ENCODE results near the gene GPC1.

Gene GPC1

GRCh38 chr2:240398661-240399267, 36.7 kb upstream of the GPC1 start:
- no peak for TF ChIP-seq CTCF (IDR thresholded peaks at IDR 0.05; ENCODE audit: insufficient read depth, missing control alignments)
- no peak for DNase-seq (ENCODE audit: insufficient read length, low spot score)
- FAIRE-seq, result no peak

DNA sequence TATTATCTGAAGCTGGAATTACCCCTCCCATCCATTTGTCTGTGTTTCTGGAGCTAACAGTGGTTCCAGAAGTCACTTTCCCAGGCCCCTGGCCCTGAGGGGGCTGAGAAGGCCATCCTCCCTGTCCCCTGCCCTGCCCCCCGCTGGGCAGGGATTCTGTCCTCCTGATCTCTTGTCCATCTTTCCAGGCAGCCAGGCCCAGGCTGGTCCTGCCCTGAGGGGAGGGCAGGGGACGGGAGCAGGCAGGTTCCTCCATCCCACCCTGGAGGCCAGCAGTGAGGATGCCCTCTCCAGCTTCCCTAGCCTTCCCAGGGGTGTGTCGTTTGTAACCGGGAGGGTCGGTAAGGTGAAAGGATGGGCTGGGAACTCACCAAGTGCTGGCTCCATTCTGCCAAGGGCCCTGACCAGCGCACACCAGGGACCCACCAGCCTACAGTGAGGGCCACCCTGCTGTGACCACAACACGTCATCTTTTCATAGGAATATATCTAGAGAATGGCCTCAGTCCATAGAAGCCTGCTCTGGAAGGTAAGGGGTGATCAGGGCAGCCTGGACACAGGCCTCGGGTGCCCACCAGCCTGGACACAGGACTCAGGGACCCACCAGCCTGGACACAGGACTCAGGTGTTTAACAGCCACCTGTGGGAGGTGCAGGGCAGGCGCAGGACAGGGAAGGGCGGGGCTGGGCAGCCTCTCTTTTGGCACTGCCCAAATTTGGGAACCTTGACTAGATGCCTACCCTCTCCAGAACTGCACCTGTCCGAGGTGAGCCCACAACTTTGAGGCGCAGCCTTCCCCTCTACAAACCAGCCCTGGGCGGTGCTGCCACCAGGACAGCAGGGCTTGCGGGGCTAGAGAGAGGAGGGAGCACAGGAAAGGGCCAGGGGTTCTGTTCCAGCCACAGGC, 35.8 kb upstream of the GPC1 start:
- FAIRE-seq (no peak), DNase-seq (ENCODE audit: insufficient read length, low spot score) (no peak)
- TF ChIP-seq CTCF (IDR thresholded peaks at IDR 0.05; ENCODE audit: insufficient read depth, missing control alignments), result no peak

DNA sequence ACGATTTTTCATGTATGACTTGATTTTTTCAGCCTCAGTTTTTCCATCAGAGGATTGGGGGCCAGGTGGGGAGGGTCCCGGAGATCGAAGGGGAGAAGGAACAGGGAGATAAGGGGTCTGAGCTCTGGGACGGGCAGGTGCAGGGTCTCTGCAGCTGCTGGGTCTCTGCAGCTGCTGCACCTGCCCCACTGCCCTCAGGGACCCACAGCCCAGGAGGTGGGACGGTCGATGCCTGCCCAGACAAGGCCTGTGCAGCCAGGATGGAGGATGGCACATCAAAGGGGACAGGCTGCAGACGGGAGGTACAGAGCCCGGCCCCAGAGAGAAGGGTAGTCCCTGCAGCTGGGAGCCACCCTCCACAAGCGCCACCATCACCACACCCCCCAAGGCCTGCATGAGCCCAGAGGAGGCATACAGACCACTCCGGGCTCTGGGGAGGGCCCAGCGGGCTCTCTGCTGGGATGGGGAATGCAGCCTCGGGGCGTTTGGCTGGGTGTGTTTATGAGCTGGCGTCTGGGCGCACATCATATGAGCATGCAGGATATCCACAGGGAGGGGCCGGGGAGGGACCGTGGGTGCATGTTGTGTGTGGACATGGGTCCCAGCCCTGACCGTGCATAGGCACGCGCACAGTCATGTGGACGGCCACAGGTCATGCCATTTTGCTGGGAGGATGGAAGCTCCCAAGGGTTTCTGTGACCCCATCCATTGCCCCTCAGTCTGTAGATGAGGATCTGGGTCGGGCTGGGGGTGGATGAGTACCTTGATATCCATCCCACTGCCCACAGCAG, 34.9 kb upstream of the GPC1 start:
- TF ChIP-seq CTCF (IDR thresholded peaks at IDR 0.05; ENCODE audit: insufficient read depth, missing control alignments), result no peak
- no peak for DNase-seq (ENCODE audit: insufficient read length, low spot score)
- FAIRE-seq, result no peak

- DNase-seq (ENCODE audit: insufficient read length, low spot score) (no peak), FAIRE-seq (no peak)
- TF ChIP-seq CTCF (IDR thresholded peaks at IDR 0.05; ENCODE audit: insufficient read depth, missing control alignments), result no peak
Measured at GRCh38 chr2:240401308-240401707, 34.2 kb upstream of the GPC1 start.

DNA sequence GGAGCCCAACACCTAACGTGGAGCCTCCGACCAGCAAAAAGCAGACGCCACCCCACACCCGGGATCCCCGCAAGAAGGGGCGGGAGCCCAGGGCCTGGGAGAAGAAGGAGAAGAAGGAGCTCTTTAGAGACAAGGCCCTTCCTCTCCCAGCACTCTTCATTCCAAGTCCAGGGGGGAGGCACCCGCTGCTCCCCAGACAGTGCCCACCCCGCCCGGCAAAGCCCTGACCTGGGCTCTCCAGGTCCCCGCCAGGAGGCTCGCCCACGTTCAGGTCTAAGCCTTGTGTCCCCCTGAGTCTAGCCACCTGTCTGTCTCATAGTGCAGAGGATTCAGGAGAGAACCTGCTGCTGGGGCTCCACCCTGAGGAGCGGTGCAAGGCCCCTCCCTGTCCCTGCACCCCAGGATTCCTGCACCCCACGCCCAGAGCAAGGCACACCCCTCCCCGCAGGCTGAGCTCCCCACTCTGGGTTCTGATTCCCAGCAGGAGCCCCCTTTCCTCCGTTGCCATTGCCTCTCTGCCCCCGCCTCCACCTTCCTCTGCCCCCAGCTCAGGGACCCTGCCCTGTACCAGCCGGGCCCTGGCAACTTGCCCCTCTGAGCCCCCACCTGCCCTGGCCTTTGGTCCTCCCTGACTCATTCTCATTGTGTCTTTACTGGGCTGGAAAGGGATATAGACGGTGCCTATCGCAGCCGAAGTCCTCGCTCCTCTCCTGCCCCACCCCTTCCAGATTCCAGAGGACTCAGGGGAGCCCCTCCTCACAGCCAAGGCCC, 33.5 kb upstream of the GPC1 start:
- FAIRE-seq (no peak), DNase-seq (ENCODE audit: insufficient read length, low spot score) (no peak)
- no peak for TF ChIP-seq CTCF (IDR thresholded peaks at IDR 0.05; ENCODE audit: insufficient read depth, missing control alignments)

DNA sequence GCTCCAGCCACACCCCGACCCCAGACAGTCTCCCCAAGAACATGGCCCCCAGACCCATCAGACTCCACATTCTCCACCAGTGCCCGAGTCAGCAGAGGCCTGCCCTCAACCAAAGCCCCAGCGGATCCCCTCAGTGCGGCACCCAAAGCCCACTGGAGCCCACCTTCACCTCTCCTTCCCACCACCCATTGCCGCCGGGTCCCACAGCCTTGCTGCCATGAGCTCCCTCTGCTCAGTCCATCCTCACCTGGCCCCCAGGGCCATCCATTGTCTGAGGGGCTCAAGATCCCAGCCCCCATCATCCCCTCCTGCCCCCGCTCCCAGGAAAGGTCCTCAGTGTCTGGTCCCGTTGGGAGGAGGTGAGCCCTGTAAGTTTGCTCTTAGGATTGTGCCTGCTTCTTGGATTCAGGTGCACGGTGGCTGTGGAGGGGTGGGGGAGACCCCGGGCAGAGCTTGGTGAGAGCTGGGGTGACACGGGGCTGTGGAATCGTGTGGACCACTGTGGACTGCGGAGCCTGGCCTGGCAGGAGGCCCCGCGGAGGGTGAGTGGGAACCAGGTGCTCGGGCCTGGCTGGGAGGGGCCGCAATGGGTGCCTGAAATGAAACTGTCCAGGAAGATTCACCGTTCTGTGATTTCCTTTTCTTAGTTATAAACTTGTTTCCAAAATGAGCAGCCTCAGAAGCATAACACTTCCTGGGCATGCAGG, 32.7 kb upstream of the GPC1 start:
- FAIRE-seq, result no peak
- DNase-seq (ENCODE audit: insufficient read length, low spot score), result no peak
- TF ChIP-seq CTCF (IDR thresholded peaks at IDR 0.05; ENCODE audit: insufficient read depth, missing control alignments), result no peak

All from D721Med (cell line).